ENCODE data around the gene CUX1.

DNA sequence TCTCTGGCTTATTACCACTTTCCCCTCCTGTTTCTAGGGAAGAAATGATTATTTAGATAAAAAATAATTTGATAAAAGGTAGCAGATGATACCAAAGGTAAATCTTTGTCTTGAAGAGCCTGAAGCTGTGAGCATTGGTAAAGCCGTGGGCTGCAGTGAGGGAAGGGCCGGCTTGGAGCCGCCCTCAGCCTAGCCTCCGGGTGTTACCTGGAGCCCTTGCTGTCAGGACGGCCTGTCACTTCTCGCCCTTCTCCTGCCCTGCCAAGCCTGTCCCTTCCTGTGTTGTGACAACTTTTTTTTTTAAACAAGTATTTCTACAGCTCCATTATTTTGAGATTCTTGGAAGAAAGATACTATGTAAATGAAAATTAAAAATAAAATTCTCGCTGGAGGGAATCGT is 7.0 kb downstream of the CUX1 start:
- TF ChIP-seq, protein P1, sequence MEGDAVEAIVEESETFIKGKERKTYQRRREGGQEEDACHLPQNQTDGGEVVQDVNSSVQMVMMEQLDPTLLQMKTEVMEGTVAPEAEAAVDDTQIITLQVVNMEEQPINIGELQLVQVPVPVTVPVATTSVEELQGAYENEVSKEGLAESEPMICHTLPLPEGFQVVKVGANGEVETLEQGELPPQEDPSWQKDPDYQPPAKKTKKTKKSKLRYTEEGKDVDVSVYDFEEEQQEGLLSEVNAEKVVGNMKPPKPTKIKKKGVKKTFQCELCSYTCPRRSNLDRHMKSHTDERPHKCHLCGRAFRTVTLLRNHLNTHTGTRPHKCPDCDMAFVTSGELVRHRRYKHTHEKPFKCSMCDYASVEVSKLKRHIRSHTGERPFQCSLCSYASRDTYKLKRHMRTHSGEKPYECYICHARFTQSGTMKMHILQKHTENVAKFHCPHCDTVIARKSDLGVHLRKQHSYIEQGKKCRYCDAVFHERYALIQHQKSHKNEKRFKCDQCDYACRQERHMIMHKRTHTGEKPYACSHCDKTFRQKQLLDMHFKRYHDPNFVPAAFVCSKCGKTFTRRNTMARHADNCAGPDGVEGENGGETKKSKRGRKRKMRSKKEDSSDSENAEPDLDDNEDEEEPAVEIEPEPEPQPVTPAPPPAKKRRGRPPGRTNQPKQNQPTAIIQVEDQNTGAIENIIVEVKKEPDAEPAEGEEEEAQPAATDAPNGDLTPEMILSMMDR (IDR thresholded peaks at IDR 0.05), result no peak
- no peak for TF ChIP-seq POLR2A (IDR thresholded peaks at IDR 0.05)

Measured in suprapubic skin (tissue), 3 donors.